GM19438 (cell line): ENCODE data around the gene DNAJC30.
"Not testable (repeated sequence)": the region's sequence is repeated elsewhere in the genome, so short reads cannot be mapped to it uniquely, and the experiment has no call there.

ENCODE experiments used
- ATAC-seq: cut with Tn5 transposase; IDR thresholded peaks from one replicate; pipeline ENCODE4 v1.9.1; 2021; ENCODE audit warnings: low read depth; ENCODE audit not compliant: unreplicated experiment

Gene DNAJC30

DNA sequence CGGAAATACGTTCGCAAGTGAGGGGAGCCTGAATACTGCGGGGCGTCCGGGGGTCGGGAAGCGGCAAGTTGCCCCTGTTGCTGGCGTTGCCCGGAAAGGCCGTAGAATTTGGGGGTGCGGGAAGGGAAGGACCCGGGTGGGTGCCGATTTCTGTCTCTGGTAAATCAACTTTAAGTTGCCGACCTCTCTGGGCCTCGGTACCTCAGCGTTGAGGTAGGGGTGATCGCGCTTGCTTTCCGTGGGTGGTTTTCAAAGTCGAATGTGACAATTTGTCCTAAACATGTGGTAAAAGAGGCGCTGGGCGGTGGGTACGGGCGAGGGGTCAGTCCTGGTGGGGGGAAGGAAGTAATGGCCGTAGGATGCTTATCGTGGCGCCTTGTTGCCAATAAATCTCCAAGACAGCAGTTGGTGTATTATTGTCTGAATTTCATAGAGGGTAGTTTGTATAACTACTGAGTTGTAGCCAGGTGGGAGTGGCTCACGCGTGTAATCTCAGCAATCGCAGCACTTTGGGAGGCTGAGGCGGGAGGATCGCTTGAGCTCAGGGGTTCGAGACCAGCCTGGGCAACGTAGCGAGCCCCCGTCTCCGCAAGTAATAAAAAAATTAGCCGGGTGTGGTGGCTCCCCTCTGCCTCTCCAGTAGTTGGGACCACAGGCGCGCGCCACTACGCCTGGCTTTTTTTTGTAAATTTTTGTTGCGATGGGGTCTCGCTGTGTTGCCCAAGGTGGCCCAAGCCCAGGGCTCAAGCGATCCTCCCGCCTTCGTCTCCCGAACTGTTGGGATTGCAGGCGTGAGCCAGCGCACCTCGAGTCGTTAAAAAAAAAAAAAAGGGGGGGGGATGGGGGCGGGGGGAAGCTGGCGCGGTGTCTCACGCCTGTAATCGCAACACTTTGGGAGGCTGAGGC lies 788 bp upstream of the DNAJC30 start:
- ATAC-seq = peak; percentile 10

DNA sequence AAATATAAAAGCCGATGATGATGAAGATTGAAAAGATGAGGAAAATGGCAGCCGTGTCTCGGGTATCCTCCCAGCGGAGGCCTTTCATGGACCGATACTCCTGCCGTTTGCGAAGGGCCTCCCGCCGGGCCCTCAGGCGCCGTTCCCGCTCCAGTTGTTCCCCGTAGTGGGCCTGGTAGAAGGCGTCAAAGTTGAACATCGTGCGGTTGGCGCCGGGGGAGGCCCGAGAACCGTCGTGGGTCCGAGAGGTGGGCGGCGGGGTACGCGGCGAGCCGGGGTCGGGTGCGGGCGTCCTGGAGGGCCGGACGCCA lies 553 bp downstream of the DNAJC30 start:
- ATAC-seq = no peak

DNA sequence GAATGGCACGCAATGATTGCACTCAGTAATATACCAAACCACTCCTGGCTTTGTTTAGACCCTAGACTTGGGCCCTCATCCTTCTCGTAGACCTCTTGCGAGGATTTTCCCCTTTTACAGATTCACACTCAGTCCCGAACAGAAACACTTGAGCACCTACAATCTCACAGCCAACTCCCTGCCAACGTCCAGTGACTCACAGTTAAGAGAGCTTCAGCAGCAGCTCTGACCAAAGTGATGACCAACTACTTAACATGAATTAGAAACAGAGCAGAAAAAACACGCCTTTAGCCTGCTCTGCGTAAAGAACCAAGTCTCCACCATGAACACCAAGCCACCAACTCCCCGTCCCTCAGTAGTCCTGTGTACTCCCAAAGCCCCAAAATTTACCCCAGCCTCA lies 2.2 kb downstream of the DNAJC30 start:
- ATAC-seq = no peak

DNA sequence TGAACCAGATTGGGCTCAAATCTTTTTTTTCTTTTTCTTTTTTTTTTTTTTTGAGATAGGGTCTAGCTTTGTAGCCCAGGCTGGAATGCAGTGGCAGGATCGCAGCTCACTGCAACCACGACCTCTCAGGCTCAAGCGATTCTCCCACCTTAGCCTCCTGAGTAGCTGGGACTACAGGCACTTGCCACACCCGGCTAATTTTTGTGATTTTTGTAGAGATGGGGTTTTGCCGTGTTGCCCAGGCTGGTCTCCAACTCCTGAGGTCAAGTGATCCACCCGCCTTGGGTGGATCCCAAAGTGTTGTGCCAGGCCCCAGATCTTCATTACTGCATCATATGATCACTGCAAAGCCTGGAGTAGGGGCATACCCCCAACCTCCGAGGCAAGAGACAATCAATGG lies 2.8 kb downstream of the DNAJC30 start:
- ATAC-seq = no peak

DNA sequence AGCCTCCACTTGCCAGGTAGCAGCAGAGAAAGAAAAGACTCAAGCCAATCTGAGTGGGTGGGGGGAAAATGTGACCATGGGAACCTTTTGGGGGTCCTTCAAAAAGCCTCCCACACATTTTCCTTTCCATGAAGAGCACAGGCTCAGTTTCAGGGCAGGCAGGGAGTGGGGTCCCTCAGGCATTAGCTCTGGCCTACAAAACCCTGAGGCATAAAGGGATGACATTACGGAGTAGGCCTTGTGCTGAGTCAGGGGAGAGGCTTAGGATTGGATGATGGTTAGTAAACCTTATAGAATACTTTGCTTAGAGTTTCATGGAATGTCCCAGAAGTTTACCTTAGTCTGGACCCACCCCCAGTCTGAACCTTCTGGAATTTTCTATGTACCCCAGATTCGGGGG lies 3.5 kb downstream of the DNAJC30 start:
- ATAC-seq = no peak

DNA sequence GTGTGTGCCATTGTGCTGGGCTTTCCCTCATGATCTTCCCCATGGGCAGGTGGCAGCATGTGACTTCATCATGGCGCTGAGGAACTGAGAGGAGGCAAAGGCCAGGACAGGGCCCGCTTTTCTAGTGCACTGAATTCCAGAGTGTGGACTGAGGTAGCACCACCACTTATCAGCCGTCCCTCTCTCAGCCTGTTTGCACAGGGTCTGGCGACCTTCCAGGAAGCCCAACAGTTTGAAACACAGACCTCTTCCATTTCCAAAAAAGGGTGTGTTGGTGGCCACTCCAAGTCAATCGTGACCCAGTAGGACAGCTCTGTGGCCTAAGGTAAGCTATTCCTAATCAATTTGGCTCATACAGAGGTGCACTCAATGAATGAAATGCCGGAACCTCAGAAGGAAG lies 4.4 kb downstream of the DNAJC30 start:
- no peak for ATAC-seq

DNA sequence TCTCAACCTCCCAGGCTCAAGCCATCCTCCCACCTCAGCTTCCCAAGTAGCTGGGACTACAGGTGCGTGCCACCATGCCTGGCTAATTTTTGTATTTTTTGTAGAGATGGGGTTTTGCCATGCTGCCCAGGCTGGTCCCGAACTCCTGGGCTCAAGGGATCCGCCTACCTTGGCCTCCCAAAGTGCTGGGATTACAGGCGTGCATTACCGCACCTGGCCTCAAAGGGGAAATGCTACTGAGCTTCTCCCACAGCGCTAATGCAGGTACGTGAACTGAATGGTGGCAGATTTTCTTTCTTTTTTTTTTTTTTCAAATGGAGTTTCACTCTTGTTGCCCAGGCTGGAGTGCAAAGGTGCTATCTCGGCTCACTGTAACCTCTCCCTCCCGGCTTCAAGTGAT lies 7.2 kb downstream of the DNAJC30 start:
- ATAC-seq = not testable (repeated sequence)

DNA sequence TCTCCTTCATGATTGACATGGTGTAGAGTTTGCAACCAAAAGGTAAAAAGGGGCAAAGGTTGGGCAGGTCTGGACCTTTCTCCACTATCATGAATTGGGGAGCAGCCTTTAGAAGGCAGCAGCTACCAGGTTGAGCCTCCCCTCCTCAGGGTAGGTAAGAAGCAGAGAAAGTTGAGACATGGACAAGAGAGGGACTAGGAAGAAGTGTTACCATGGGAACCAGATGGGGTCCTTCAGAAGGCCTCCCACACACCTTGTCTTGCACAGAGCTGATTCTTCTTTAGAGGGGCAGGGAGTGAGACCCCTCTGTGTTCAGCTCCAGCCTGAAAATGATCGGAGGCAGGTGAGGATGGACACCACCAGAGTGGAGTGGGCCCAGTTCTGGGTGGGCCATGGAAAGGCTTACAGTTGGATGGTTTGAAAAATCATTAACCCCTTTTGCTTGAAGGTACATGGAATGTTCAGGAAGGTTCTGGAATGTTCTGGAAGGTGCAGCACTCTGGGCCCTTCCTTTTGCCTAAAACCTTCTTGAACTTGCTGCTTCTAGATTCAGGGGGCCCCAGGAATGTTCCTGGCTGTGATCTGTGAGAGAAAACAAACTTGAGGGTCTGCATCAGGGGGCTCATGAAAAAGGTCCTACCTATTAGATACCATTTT lies 8.7 kb downstream of the DNAJC30 start:
- ATAC-seq = no peak

DNA sequence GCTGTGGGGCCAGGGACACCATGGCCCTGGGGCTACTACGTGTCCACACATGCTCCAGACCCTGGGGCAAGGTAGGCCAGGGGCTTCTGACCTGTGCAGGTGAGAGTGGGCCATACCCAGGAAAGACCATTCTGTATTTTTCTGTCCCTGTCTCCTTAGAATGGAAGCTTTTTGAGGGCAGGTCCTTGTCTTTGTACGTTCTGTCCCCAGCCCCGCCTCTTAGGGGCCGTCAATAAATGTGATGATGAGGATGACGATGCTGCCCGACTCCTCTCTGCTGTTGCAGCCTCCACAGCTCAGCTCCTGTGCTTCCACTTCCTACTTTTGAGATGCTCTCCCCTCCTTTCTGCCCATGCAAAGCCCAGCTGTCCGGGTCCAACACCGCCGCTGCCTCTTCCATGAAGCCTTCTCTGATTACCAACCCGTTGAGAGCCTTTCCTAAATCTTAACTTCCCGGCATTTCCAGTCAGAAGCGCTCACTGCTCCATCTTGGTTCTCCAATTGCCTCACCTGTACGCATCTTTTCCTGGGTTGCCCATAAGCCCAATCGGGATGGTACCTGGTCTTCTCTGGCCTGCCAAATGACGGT lies 11.3 kb downstream of the DNAJC30 start:
- no peak for ATAC-seq

DNA sequence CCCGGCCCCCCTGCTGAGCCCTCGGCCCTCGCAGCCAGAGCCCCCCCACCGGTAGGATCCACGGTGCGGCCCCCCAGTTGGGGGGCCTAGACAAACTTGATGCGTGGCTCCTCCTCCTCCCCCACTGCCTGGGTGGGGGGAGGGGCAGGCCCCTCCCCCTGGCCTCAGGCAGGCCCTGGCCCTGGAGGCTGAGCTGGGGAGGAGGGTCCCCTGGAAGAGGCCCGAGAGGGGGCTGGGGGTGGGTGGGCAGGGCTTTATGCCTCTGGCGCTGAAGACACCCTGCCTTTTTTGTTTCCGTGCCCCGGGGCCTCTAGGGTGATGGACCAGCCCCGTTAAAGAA lies 12.0 kb downstream of the DNAJC30 start:
- ATAC-seq = no peak

DNA sequence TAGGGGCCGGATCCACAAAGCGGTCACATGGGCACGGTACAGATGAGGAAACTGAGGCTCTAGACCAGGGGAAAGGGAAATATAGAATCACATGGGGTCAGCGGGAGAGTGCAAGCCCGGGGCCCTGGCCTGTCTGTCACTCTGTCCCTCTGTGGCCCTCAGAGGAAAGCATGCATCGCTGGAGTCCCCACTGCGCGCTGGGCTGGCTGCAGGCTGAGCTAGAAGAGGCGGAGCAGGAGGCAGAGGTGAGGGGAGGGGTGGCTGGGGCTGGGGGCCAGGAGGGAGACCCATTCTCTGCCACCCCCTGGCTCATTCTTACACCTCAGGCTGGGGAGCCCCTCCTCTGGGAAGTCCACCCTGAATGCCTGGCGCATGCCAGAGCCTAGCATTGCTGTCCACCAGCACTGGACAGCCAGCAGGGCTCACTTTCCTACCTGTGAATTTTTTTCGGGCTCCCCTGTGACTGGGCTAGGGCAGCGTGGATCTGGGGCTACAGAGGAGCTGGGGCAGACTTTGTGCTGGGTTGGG lies 13.3 kb downstream of the DNAJC30 start:
- ATAC-seq = no peak

DNA sequence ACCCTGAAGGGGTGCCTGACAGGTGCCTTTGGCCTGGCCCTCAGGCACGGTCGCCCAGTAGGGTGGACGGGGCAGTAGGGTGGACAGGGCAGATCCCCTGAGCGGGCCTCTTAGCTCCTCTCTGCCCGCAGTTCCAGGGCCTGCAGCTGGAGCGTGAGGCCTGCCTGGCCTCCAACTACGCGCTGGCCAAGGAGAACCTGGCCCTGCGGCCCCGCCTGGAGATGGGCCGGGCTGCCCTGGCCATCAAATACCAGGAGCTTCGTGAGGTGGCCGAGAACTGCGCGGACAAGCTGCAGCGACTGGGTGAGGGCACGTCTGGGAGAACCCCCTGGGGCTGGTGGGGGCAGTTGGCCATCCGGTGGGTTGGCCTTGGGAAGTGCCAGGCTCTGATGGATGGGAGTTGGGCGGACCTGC lies 14.0 kb downstream of the DNAJC30 start:
- no peak for ATAC-seq

DNA sequence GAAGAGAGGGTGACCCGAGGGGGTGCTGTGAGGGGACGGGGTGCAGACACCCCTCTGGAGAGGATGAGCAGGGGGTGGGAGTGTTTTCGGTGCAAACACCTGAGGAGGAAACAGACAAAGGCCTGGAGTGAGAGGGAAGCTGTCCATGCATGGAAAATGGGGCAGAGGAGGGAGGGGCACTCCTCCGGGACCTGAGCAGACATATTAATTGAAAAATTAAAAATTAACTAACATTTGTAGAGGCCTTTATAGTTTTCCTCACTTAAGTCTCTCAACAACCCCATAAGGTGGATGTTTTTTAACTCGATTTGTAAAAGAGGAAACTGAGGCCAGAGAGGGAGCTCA lies 14.4 kb downstream of the DNAJC30 start:
- ATAC-seq = no peak

DNA sequence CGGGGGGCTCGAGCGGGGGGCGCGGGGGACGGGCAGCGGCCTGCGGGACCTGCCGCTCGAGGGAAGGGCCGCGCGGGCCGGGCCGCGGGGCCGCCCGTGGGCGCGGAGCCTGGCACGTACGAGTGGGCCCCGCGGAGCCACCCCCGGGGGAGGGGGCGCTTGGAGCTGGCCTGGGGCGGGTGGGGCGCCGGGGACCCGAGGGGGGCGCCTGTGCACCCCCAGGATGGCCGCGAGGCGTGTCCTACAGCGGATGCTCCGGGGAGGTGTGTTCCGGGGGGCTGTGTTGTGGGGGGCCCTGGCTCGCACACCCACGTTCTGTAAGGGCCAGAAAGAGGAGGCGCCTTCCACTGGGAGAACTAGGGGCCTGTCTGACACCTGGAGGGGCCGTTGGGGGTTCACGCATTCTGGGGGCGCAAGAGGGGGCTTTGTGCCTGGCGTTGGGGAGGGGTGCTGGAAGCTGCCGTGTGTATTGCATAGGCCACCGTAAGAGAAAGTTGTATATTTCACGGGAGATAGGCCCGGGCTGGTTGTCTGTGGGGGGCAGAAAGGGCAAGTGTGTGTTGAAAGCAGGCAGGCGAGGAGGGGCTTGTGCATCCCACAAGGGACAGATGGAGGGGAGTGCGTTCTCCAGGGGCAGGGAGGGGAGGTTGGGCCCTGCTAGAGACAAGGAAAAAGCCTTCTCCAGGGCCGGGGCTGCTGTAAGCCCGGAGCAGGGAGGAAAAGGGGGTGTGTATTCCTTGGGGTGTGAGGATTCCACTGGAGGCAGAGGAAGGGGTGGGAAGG lies 15.0 kb downstream of the DNAJC30 start:
- ATAC-seq = peak; percentile 10

DNA sequence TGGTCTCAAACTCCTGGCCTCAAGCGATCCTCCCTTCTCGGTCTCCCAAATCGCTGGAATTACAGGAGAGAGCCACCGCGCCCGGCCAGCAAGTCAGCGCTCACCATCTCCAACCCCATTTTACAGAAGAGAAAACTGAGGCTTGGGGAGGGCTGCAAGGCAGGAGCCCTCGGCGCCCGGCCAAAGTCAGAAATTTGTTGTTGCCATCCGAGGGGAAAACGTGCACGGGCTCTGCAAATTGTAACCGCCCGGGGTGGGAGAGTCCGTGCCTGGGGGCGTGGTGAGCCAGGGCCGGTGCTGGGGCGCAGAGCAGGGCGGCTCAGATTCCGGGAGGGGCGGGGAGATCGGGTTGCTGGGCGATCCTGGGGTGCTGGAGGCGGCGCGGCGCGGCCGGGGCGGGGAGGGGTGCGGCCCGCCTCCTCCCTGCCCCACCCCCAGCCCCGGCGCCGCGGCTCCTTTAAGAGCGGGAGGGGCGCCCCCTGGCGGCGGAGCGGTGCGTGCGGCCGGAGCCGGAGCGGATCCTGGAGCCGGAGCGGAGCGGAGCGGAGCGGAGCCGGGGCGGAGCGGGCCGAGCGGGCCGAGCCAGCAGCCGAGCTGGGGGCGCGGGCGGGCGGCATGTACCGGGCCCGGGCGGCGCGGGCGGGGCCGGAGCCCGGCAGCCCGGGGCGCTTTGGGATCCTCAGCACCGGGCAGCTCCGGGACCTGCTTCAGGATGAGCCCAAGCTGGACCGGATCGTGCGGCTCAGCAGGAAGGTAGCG lies 15.7 kb downstream of the DNAJC30 start, which contains the start of gene VPS37D:
VPS37D (plus strand) TSS at position 488 of the 759 bp plus-strand sequence; CDS start at position 616, 128 bp downstream.
- peak; percentile 84 for ATAC-seq

DNA sequence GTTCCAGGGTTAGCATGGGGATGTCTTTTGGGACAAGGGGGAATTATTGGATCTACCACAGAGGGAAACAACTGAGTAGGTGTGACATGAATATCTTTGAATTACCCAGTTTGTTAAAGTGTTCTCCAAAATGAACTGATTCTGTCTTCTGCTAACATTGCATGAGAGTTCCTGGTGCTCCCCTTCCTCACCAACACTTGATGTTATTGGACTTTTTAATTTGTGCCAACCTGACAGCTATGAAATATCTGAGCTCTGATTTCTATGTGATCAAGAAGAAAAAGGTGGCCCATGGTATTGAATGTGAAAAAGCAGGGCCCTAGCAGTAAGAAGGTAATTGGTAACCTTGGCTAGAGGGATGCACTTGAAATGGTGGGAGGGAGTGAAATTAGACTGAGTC lies 20.2 kb downstream of the DNAJC30 start:
- ATAC-seq = no peak

DNA sequence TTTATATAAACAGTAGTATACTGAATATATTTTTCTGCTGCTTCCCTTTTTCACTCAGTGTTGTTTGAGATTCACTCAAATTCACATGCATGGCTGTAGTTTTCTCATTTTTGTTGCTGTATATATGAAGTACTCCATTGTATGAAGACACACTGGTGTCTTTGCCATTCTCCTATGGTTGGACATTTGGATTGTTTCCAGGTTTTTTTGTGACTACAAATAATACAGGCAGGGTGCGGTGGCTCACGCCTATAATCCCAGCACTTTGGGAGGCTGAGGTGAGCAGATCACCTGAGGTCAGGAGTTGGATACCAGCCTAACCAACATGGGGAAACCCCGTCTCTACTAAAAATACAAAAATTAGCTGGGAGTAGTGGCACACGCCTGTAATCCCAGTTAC lies 22.7 kb downstream of the DNAJC30 start:
- not testable (repeated sequence) for ATAC-seq

DNA sequence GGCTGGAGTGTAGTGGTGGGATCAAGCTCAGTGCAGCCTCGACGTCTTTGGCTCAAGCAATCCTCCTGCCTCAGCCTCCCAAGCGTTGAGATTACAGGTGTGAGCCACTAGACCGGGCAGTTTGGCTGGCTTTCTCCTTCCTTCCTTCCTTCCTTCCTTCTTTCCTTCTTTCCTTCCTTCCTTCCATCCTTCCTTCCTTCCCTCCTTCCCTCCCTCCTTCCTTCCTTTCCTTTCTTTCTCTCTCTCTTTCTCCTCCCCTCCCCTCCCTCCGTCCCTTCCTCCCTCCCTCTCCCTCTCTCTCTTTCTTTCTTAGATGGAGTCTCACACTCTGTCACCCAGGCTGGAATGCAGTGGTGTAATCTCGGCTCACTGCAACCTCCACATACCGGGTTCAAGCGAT lies 23.3 kb downstream of the DNAJC30 start:
- no peak for ATAC-seq

DNA sequence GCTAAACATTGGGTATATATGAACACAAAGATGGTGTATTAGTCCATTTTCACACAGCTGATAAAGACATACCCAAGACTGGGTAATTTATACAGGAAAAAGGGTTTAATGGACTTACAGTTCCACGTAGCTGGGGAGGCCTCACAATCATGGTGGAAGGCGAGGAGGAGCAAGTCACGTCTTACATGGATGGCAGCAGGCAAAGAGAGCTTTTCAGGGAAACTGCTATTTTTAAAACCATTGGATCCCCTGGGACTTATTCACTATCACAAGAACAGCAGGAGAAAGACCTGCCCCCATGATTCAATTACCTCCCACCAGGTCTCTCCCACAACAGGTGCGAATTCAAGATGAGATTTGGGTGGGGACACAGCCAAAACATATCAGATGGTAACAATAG lies 27.9 kb downstream of the DNAJC30 start:
- not testable (repeated sequence) for ATAC-seq

DNA sequence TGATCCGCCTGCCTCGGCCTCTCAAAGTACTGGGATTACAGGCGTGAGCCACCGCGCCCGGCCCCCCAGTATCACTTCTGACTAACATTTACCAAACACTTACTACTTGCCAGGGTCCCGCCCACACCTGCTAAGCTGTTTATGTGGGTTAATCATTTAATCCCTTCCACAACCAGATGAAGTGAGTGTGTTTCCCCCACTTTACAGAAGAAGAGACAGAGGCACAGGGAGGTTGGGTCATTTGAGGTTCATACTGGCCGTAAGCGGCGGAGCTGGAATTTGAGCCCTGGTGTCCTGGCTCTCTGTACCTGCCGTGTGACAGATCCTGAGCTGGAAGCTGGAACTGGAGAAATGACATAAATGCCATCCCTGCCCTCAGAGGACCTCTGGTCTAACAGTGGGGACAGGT lies 30.7 kb downstream of the DNAJC30 start:
- ATAC-seq = no peak
